HEK293 (cell line): Measurements from ENCODE around the gene ARHGEF7.

Experiments
- CTCF ChIA-PET: fragments of 350-600 bp; formaldehyde crosslinking; extraction: SDS; loops from one replicate; lab custom pipeline; 2021; ENCODE audit warnings: antibody characterized with exemption; lab: Yijun Ruan, JAX
- POLR2A ChIA-PET: fragments of 300-600 bp; formaldehyde crosslinking; extraction: SDS; loops from one replicate; lab custom pipeline; 2020; ENCODE audit warnings: antibody characterized with exemption, inconsistent platforms; lab: Yijun Ruan, JAX
- H3K27ac ChIP-seq: fragments of 200-500 bp; sonication (Bioruptor generic); 2 replicates; pipeline ENCODE4 v1.5.1; 2014; ENCODE audit warnings: low read depth, low read length, control low read depth, inconsistent platforms; ENCODE audit errors: extremely low read depth
- H3K36me3 ChIP-seq, 2 experiments: fragments of 200-500 bp in 1 of 2; sonication (Bioruptor generic) in 1 of 2; 1 replicate in 1 of 2; 2 replicates in 1 of 2; pipeline ENCODE4 v1.5.1; 2014 to 2017; ENCODE audit warnings: inconsistent platforms in 2 of 2, low read length in 2 of 2; ENCODE audit not compliant: control insufficient read depth in 2 of 2, insufficient read depth in 1 of 2
- H3K4me1 ChIP-seq: fragments of 200-500 bp; sonication (Bioruptor generic); 2 replicates; pipeline ENCODE4 v1.5.1; 2014; ENCODE audit warnings: mild to moderate bottlenecking, low read length, inconsistent platforms; ENCODE audit not compliant: control insufficient read depth, insufficient read depth
- H3K4me3 ChIP-seq: 2 replicates; pipeline ENCODE4 v1.5.1; 2011; ENCODE audit warnings: low read depth, mild to moderate bottlenecking, control low read depth, low read length, moderate library complexity
- H3K9me3 ChIP-seq: fragments of 200-500 bp; sonication (Bioruptor generic); 2 replicates; pipeline ENCODE4 v1.5.1; 2014; ENCODE audit warnings: low read depth, low read length, inconsistent platforms; ENCODE audit not compliant: control insufficient read depth, insufficient read depth
- GLIS2 ChIP-seq: fragments of 450-650 bp; formaldehyde crosslinking; IDR thresholded peaks from 2 replicates; pipeline ENCODE4 v1.5.1; 2016; ENCODE audit warnings: missing biosample characterization, missing genetic modification characterization
- IKZF3 ChIP-seq: fragments of 450-650 bp; IDR thresholded peaks from 2 replicates; pipeline ENCODE4 v1.5.0; 2018; ENCODE audit warnings: missing biosample characterization, mild to moderate bottlenecking, missing genetic modification characterization, moderate library complexity
- PRDM1 ChIP-seq: fragments of 450-650 bp; formaldehyde crosslinking; IDR thresholded peaks from 2 replicates; pipeline ENCODE4; 2016; ENCODE audit warnings: missing biosample characterization, missing genetic modification characterization
- SETDB1 ChIP-seq: IDR thresholded peaks from one replicate; pipeline ENCODE4 v1.6.1; 2017; ENCODE audit warnings: mild to moderate bottlenecking, low read length, moderate library complexity, mixed read lengths; ENCODE audit not compliant: insufficient read length
- ZBTB20 ChIP-seq: fragments of 450-650 bp; formaldehyde crosslinking; IDR thresholded peaks from 2 replicates; pipeline ENCODE4 v1.5.1; 2016; ENCODE audit warnings: missing biosample characterization, missing genetic modification characterization
- ZNF169 ChIP-seq: fragments of 450-650 bp; formaldehyde crosslinking; IDR thresholded peaks from 2 replicates; pipeline ENCODE4 v1.5.1; 2016; ENCODE audit warnings: missing biosample characterization, missing genetic modification characterization
- ZNF202 ChIP-seq: fragments of 450-650 bp; formaldehyde crosslinking; IDR thresholded peaks from 2 replicates; pipeline ENCODE4 v1.5.1; 2016; ENCODE audit warnings: missing biosample characterization, missing genetic modification characterization, borderline replicate concordance
- ZNF211 ChIP-seq: fragments of 450-650 bp; formaldehyde crosslinking; IDR thresholded peaks from 2 replicates; pipeline ENCODE4 v1.5.1; 2016; ENCODE audit warnings: low read depth, missing biosample characterization, missing genetic modification characterization
- ZNF248 ChIP-seq: fragments of 450-650 bp; formaldehyde crosslinking; IDR thresholded peaks from 2 replicates; pipeline ENCODE4 v1.5.1; 2017; ENCODE audit warnings: missing biosample characterization, missing genetic modification characterization
- ZNF311 ChIP-seq: fragments of 450-650 bp; formaldehyde crosslinking; IDR thresholded peaks from 2 replicates; pipeline ENCODE4 v1.5.1; 2017; ENCODE audit warnings: missing biosample characterization, missing genetic modification characterization, borderline replicate concordance
- ZNF335 ChIP-seq: fragments of 450-650 bp; formaldehyde crosslinking; conservative IDR thresholded peaks from 2 replicates; pipeline ENCODE4 v1.5.1; 2016; ENCODE audit warnings: missing biosample characterization, missing genetic modification characterization
- ZNF423 ChIP-seq: fragments of 450-650 bp; formaldehyde crosslinking; IDR thresholded peaks from 2 replicates; pipeline ENCODE4 v1.5.1; 2016; ENCODE audit warnings: missing biosample characterization, missing genetic modification characterization
- ZNF473 ChIP-seq: fragments of 450-650 bp; formaldehyde crosslinking; IDR thresholded peaks from 2 replicates; pipeline ENCODE4 v1.5.1; 2017; ENCODE audit warnings: missing biosample characterization, missing genetic modification characterization
- ZNF558 ChIP-seq: fragments of 450-650 bp; formaldehyde crosslinking; IDR thresholded peaks from 2 replicates; pipeline ENCODE4 v1.5.1; 2016; ENCODE audit warnings: missing biosample characterization, missing genetic modification characterization
- ZNF677 ChIP-seq: fragments of 450-650 bp; IDR thresholded peaks from 2 replicates; pipeline ENCODE4 v1.5.0; 2018; ENCODE audit warnings: missing biosample characterization, mild to moderate bottlenecking, missing genetic modification characterization, moderate library complexity
- ZNF692 ChIP-seq: fragments of 450-650 bp; formaldehyde crosslinking; IDR thresholded peaks from 2 replicates; pipeline ENCODE4 v1.5.1; 2016; ENCODE audit warnings: missing biosample characterization, missing genetic modification characterization
- ZSCAN23 ChIP-seq: fragments of 450-650 bp; formaldehyde crosslinking; IDR thresholded peaks from 2 replicates; pipeline ENCODE4 v1.5.1; 2016; ENCODE audit warnings: missing biosample characterization, missing genetic modification characterization
- ZSCAN4 ChIP-seq: fragments of 450-650 bp; formaldehyde crosslinking; IDR thresholded peaks from 2 replicates; pipeline ENCODE4 v1.5.1; 2017; ENCODE audit warnings: missing biosample characterization, missing genetic modification characterization
- TF ChIP-seq, protein P1 (sequence below): fragments of 450-650 bp; formaldehyde crosslinking; IDR thresholded peaks from 2 replicates; pipeline ENCODE4 v1.5.1; 2017; ENCODE audit warnings: missing biosample characterization, missing genetic modification characterization
- TF ChIP-seq, protein P2 (sequence below): fragments of 450-650 bp; formaldehyde crosslinking; IDR thresholded peaks from 2 replicates; pipeline ENCODE4 v1.5.1; 2016; ENCODE audit warnings: missing biosample characterization, missing genetic modification characterization
- TF ChIP-seq, protein P3 (sequence below): IDR thresholded peaks from 2 replicates; pipeline ENCODE4 v1.6.1; 2011; ENCODE audit warnings: mild to moderate bottlenecking, low read depth, low read length, borderline replicate concordance
- TF ChIP-seq, protein P4 (sequence below): fragments of 450-650 bp; formaldehyde crosslinking; IDR thresholded peaks from 2 replicates; pipeline ENCODE4 v1.5.1; 2016; ENCODE audit warnings: missing biosample characterization, missing genetic modification characterization

Gene ARHGEF7

GRCh38 chr13:111117961-111118360 lies 2.9 kb downstream of the ARHGEF7 start:
- H3K4me1 ChIP-seq = no peaks in the 10 kb centered on the region
- CTCF ChIA-PET = no interaction called here
- no peak overlapping the region for H3K4me3 ChIP-seq
- TF ChIP-seq PRDM1 (tag by site-specific recombination) (no peak), ZNF169 (tag by site-specific recombination) (no peak)
- POLR2A ChIA-PET = no interaction called here
- H3K27ac ChIP-seq = no peak overlapping the region
- no peaks in the 10 kb centered on the region for H3K9me3 ChIP-seq
- no peaks in the 10 kb centered on the region for H3K36me3 ChIP-seq

- TF ChIP-seq, protein P1, sequence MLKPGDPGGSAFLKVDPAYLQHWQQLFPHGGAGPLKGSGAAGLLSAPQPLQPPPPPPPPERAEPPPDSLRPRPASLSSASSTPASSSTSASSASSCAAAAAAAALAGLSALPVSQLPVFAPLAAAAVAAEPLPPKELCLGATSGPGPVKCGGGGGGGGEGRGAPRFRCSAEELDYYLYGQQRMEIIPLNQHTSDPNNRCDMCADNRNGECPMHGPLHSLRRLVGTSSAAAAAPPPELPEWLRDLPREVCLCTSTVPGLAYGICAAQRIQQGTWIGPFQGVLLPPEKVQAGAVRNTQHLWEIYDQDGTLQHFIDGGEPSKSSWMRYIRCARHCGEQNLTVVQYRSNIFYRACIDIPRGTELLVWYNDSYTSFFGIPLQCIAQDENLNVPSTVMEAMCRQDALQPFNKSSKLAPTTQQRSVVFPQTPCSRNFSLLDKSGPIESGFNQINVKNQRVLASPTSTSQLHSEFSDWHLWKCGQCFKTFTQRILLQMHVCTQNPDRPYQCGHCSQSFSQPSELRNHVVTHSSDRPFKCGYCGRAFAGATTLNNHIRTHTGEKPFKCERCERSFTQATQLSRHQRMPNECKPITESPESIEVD (tag by site-specific recombination) = no peak
- TF ChIP-seq ZSCAN4 (tag by site-specific recombination) (no peak), ZSCAN23 (tag by site-specific recombination) (no peak), ZNF677 (tag by site-specific recombination) (no peak), GLIS2 (tag by site-specific recombination) (no peak), ZNF248 (tag by site-specific recombination) (no peak), ZNF202 (no peak), SETDB1 (no peak), ZBTB20 (no peak), ZNF473 (tag by site-specific recombination) (no peak), ZNF423 (tag by site-specific recombination) (no peak)
- TF ChIP-seq, protein P2, sequence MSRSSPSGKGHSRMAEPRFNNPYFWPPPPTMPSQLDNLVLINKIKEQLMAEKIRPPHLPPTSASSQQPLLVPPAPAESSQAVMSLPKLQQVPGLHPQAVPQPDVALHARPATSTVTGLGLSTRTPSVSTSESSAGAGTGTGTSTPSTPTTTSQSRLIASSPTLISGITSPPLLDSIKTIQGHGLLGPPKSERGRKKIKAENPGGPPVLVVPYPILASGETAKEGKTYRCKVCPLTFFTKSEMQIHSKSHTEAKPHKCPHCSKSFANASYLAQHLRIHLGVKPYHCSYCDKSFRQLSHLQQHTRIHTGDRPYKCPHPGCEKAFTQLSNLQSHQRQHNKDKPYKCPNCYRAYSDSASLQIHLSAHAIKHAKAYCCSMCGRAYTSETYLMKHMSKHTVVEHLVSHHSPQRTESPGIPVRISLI (tag by site-specific recombination) = no peak
- TF ChIP-seq, protein P3, sequence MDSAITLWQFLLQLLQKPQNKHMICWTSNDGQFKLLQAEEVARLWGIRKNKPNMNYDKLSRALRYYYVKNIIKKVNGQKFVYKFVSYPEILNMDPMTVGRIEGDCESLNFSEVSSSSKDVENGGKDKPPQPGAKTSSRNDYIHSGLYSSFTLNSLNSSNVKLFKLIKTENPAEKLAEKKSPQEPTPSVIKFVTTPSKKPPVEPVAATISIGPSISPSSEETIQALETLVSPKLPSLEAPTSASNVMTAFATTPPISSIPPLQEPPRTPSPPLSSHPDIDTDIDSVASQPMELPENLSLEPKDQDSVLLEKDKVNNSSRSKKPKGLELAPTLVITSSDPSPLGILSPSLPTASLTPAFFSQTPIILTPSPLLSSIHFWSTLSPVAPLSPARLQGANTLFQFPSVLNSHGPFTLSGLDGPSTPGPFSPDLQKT = no peak
- no peak overlapping the region for H3K4me3 ChIP-seq
- no peaks in the 10 kb centered on the region for H3K4me1 ChIP-seq
- H3K36me3 ChIP-seq = no peaks in the 10 kb centered on the region
- POLR2A ChIA-PET = no interaction called here
- no peak overlapping the region for H3K27ac ChIP-seq
- no peaks in the 10 kb centered on the region for H3K9me3 ChIP-seq
- CTCF ChIA-PET = no interaction called here
Measured at GRCh38 chr13:111118898-111119607, 3.9 kb downstream of the ARHGEF7 start.

DNA sequence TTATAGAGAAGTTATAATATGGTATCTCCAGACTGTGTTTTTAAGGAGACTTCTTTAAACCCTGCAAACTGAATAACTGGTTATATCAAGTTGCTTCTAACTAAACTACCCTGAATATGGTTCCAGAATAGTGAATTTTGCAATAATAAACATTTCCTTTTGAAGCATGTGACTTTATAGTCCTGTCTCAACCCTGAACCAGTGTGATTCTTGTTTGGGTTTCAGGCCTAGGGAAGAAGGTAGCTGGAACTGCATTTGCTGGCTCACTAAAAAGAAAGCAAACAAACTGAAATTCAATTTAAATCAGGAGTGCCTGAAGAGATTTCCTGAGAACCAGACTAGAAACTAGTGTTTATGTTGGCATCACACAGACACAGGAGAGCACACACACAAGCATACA lies 4.9 kb downstream of the ARHGEF7 start:
- no peaks in the 10 kb centered on the region for H3K4me1 ChIP-seq
- no peak overlapping the region for H3K4me3 ChIP-seq
- POLR2A ChIA-PET = interaction anchor here (0.6 kb wide), 1 partner anchor 72 kb away, joined by 3 read pairs; no protein-coding TSS in a partner anchor
- no peak overlapping the region for H3K27ac ChIP-seq
- no peaks in the 10 kb centered on the region for H3K9me3 ChIP-seq
- no peaks in the 10 kb centered on the region for H3K36me3 ChIP-seq
- CTCF ChIA-PET = no interaction called here
- TF ChIP-seq ZNF335 (tag by site-specific recombination) (no peak), ZNF558 (tag by site-specific recombination) (no peak), IKZF3 (tag by site-specific recombination) (no peak), ZNF692 (tag by site-specific recombination) (no peak), ZNF311 (tag by site-specific recombination) (no peak), ZNF211 (tag by site-specific recombination) (no peak)
- TF ChIP-seq, protein P4, sequence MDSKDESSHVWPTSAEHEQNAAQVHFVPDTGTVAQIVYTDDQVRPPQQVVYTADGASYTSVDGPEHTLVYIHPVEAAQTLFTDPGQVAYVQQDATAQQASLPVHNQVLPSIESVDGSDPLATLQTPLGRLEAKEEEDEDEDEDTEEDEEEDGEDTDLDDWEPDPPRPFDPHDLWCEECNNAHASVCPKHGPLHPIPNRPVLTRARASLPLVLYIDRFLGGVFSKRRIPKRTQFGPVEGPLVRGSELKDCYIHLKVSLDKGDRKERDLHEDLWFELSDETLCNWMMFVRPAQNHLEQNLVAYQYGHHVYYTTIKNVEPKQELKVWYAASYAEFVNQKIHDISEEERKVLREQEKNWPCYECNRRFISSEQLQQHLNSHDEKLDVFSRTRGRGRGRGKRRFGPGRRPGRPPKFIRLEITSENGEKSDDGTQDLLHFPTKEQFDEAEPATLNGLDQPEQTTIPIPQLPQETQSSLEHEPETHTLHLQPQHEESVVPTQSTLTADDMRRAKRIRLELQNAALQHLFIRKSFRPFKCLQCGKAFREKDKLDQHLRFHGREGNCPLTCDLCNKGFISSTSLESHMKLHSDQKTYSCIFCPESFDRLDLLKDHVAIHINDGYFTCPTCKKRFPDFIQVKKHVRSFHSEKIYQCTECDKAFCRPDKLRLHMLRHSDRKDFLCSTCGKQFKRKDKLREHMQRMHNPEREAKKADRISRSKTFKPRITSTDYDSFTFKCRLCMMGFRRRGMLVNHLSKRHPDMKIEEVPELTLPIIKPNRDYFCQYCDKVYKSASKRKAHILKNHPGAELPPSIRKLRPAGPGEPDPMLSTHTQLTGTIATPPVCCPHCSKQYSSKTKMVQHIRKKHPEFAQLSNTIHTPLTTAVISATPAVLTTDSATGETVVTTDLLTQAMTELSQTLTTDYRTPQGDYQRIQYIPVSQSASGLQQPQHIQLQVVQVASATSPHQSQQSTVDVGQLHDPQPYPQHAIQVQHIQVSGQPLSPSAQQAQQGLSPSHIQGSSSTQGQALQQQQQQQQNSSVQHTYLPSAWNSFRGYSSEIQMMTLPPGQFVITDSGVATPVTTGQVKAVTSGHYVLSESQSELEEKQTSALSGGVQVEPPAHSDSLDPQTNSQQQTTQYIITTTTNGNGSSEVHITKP (tag by site-specific recombination) = no peak
